ENCODE measurements around the gene NUDT8.

- TF ChIP-seq CEBPB (IDR thresholded peaks at IDR 0.05): no peak
- TF ChIP-seq USF1 (IDR thresholded peaks at IDR 0.05): no peak
- no peak for TF ChIP-seq TCF12 (IDR thresholded peaks at IDR 0.05; ENCODE audit: low read depth)
- TF ChIP-seq EP300 (IDR thresholded peaks at IDR 0.05; ENCODE audit: borderline replicate concordance): no peak
- TF ChIP-seq REST (IDR thresholded peaks at IDR 0.05; ENCODE audit: low read depth): no peak
- no peak for TF ChIP-seq RAD21 (IDR thresholded peaks at IDR 0.05; ENCODE audit: low read depth)
- TF ChIP-seq ZBTB7A (IDR thresholded peaks at IDR 0.05; ENCODE audit: low read depth): no peak
- no peak for TF ChIP-seq CREB1 (IDR thresholded peaks at IDR 0.05; ENCODE audit: low read depth)
- no peak for TF ChIP-seq YY1 (IDR thresholded peaks at IDR 0.05; ENCODE audit: low read depth)
- no peak for TF ChIP-seq EGR1 (IDR thresholded peaks at IDR 0.05)
- no peak for TF ChIP-seq MAX (IDR thresholded peaks at IDR 0.05)
- TF ChIP-seq FOXM1 (IDR thresholded peaks at IDR 0.05; ENCODE audit: borderline replicate concordance, low read depth): no peak
- no peak for TF ChIP-seq TEAD4 (IDR thresholded peaks at IDR 0.05)
Measured at GRCh38 chr11:67600324-67601029, 29.3 kb downstream of the NUDT8 start.
